Femur (tissue), 1 donor: ENCODE measurements around the gene TICAM2.

Experiments
- DNase-seq: peaks from one replicate; pipeline ENCODE4 v3.0.0-alpha.2; 2017

TICAM2 gene

DNA sequence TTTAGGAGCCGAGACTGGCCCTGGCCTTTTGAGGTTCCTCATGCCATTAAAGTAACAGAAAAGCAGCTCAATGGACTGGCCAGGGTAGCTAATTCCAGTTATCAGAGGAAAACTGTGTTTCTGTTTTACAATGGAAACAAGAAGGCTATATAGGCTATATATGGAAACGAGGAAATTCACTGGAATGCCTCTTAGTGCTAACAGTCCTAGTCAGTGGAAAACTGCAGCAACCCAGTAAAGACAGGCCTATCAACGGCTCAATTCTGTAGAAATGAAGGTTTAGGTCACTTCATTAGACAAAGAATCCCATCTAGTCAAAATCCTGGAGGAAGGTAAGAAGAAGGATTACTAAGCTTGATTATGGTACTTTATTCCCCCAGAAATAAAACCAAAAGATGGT is 3.2 kb upstream of the TICAM2 start:
- DNase-seq = no peak

DNA sequence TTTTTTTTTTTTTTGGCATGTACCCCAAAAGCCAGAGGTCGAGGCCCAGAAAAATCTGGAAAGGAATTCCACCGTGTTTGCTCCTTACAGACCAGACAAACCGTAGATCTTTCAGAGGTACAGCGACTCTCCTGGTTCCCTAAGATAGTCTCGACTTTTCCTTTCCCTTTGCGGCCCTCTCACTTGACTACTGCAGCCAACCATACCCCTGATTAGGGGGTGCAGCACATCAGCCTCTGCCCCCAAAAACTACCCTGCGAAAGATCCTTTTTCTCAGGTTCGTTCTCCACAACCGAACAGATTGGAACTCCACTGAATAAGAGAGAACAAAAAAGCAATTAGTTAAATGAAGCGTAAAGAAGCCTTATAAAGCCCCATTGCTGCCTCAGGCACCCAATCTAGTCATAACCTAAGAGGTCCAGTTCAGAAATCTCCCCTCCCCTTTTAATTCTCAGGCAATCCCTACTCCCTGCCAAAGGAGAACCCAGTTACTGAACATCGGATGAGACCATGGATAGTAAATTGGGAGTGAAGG is 379 bp upstream of the TICAM2 start:
- no peak for DNase-seq

DNA sequence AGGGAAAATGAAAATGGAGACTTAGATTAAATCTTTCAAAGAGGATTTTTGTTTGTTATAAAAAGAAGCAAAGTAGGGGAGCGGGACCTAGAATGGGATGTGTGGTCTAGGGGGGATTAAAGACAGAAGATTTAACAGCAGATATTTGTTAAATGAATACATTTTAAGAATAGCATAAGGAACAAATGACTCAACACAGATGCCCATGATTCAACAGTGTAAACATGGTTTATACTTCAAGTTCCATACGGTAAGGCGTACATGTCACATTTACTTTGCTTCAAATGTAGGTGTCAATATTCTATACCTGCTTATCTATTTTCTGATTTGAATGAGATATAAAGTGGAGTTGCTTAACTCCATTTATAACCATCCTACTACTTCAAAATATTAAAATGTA is 1.5 kb downstream of the TICAM2 start:
- DNase-seq = no peak

DNA sequence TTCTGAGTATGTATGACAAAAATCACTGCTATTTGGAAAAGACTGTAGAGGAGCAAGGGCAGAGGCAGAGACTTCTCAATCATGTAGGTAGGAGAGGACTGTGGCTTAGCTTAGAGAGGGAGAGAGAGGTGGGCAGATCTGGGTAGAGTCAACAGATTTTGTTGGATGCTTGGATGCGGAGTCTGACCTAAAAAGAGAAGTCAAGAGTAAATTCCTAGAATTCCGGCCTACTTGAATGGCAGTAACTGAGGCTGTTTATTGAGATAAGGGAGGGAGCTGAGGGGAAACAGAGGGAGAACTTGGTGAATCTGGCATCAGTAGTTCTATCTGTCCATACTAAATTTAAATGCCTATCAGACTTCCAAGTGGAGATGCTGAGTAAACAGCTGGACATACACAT is 2.4 kb downstream of the TICAM2 start:
- no peak for DNase-seq

DNA sequence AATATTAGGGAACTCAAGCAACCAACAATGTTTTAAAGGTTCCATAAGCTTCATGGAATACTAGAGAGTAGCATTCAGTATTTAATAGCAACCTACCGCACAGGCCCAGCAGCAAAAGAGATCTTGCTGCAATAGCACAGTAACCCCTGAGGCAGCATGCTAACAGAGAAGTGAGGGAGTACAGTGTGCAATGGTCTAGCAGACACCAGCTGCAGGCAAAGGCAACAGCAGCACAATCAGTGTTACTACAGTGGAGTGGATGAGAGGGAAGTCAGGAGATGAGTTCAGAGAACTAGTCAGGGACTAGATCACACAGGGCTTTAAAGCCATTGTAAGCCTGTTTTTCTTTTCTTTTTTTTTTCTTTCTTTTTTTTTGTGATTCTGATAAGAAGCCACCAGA is 2.8 kb downstream of the TICAM2 start:
- peak; percentile 22 for DNase-seq

DNA sequence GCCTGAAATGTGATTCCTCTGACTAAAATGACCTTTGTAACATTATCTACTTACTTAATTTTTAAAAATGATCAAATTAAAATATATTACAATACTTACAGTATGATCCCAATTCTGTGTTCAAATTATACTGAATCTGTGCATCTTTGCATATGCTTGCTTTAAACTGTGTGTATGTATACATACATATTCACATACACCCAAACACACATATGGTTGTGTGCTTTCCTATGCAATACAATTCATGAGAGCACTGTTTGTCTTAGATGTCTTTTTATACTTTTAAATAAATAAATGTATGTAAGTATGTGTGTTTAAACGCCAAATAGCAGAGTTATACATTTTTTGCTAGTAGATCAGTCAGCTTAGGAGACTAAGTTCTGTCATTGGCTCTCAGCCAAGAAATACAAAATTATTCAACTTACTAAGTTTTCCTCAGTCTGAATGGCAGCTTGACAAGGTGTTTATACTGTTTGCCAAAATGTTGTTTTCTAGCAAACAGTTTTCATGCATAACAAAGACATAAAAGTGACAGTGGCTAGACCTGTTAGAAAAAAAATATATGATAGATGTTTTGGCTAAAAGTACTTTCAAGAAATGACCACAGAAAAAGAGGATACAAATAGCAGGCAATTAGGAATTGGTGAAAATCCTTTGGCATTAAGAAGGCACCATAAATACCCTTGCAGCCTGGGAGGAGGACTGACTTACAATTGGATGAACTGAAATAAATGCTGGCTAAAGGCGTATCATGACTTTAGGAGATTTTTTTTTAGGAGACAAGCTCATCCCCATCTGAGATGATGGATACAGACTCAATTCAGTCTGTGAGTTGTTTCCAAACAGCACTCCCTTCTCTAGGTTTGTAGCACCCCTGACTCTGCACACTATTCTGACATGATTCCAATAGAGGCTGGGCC is 7.9 kb downstream of the TICAM2 start:
- no peak for DNase-seq

DNA sequence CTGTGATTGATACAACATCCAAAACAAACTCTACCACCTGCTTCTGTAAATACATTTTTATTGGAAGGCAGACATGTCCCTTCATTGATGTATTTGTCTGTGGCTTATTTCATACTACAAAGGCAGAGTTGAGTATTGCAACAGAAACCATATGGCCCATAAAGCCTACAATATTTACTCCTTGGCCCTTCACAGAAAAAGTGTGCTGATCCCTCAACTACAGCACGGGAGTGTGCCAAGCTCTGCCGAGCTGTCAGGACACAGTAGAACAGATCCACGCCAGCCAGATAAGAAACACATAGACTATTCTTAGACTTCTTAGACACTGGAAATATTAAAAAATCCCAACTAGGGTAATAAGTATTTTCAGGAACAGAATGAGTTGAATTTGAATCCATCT is 13.2 kb downstream of the TICAM2 start:
- DNase-seq = no peak

DNA sequence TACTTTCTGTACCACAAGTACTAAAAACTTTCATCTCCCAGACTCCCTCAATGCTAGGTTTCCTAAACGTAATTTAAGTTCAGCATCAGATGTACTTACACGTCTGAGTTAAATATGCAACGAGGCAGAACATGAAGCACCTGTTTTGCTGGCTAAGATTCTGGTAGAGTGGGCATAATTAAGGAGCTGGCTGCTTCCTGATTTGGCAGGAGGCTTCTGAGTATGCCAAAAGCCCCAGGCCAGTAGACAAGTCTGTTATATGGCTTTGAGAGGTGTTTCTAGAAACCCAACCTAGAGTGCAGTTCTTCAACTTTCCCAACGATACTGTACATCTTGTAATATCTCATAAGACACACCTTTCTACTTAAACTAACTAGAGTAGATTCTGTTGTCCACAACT is 13.6 kb downstream of the TICAM2 start:
- DNase-seq = no peak

DNA sequence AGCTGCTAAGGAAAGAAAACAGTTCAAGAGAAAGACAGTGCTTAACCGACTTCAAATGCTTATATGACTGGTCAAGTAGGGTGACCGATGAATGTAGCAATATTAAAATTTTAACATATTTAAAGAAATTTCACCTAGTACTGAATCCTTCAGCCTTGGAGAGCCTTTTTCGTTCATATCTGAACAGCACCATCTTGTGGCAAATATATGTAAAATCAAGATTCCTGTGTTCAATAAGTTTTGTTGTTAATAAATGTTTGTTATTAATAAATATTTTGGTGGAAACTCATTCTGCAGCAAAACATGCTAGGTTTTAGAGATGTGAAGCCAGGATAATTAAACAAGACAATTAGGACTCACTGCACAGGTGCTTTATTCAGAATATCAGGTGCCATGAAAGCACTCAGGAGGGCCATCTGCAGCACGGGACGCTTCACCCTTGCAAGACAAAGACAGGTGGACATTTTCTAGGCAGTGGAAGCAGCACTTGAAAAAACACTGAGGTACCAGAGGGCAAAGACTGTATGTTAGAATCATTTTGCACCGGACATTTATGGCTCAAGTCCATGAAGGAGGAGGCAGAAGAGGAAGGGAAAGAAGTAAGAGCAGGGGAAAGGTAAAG is 15.6 kb downstream of the TICAM2 start:
- no peak for DNase-seq

DNA sequence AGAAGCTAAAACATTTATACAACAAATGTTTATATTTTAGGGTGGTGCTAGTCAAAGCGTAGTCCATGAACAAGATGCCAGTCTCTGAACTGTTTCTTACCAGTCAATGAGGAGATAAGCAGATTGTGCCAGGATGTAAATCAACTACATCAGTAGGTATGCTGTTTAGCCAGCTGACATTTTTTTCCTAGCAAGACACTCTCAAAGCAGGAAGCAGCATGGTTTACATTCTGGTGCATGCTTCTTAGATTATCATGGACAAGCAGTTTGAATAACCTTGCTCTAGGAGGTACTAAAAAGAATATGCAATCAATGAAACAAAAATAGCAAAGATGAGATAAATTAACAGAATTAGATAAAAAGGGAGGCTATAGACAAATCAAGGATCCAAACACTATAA is 17.0 kb downstream of the TICAM2 start:
- no peak for DNase-seq

DNA sequence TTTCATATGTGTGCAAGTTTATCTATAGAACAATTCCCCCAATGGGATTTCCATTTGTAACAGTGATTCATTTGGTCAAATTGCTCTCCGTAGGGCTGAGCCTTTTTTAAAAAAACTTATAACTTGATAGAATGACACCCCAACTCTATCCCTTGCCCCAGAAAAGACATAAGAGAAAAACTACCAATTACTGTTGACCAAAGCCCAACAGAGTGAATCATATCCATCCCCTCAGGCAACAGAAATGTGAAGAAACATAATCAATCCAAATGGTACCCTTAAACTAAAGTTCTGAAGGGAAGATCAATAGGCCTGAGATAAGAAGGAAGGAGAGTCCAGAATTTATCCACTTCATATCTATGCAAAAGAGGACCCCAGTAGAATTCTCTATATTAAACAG is 17.8 kb downstream of the TICAM2 start:
- DNase-seq = no peak

DNA sequence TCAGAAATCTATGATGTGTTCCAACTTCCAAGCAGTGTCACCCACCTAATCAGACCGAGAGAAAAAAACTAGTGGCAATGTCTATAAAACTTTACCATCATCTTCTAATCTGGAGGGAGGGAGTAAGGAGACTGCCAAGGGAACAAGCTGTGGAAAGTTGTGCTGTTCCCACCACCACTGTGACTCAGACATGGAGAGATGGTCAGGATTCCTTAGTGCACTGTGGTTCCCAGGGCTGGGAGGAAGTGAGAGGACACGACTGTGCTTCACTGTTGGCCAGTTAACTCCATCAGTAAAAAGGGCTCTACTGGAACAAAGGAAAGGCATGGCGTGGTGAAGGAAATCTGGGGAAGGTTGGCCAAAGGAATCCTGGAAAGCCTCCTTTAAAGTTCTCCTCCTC is 18.8 kb downstream of the TICAM2 start:
- no peak for DNase-seq

DNA sequence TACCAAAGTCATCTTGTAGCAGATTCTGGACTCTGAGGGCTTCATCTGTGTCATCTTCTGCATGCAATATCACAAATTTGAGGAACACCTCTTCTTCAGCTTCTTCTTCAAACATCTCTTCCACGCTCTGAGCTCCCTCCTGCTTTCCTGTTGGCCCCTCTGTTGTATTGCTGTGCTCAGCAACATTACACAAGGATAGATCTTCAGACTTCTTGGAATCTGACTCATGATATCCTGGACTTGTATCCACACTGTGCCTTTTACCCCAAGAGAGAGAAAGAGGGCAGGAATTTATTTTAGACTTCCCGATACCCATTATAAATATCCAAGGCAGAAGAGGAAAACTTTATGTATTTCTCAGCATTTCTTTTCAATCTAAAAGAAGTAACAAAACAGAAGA is 21.3 kb downstream of the TICAM2 start:
- no peak for DNase-seq

DNA sequence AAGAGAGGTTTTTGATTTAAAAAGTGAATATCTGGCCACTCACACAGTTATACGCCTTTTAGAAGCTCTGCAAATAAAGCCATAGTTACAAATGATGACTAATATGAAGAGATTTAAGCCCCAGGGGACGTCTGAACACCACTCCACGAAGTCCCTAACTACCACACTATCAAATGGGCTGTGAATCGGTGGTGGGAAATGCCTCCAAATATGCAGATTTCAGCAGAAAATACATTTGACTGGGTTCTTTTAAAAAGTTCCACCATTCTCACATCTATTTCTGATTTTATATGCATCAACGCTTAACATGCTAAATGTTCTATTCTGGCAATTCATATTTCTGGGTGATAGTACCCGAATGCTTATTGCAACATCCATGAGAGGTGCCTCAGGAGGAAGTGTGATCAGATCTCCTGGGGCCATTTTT is 22.5 kb downstream of the TICAM2 start:
- no peak for DNase-seq

DNA sequence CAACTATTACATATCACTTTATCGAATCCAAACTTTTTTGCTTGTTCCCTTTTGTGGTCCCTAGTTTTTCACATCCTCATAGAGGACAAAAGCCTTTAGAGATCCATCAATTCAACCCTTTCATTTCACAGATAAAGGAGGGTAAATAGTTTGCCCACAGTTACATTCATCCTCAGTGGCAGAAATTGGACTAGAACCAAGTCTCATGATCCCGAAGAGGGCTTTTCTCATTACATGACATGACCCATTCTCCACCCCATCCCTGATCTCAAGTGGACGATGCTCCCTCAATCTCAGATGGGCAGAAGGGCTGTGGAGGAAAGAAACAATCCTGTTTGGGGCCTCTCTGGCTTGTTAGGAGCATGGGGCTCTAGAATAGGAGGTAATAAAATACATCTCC is 23.1 kb downstream of the TICAM2 start:
- no peak for DNase-seq

DNA sequence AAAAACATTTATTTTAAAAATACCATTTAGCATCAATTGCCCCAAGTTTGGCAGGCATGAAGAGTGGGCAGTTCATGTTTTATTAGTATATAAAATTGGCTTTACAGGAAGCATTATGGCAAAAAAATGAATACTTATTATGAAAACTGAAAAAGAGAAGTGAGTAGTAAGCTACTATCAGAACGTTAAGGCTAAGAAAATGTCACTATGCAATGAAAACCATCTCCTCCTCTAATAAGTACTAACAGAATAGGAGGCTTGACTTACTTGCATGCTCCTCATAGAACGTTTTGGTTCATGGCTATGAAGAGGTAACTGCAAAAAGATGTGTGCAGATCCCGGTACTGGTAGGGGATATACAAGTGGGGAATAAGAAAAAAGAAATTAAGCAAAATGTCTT is 23.6 kb downstream of the TICAM2 start:
- DNase-seq = no peak

DNA sequence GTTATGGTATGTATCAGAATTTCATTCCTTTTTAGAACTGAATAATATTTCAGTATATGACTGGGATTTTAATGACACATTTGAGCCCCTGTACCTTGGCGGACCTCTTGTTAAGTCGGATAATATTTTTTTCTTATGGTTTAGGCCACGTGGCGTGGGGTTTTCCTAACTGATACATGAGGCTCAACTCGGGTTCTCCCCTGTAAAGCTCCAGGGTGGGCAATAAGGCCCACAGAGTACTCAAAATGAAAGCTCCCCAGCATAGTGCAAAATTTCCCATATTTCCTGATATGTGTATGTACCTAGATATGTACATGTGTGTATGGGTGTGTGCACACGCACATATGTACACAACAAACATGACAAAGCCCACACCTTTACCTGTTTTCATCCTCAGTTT is 24.5 kb downstream of the TICAM2 start:
- no peak for DNase-seq

DNA sequence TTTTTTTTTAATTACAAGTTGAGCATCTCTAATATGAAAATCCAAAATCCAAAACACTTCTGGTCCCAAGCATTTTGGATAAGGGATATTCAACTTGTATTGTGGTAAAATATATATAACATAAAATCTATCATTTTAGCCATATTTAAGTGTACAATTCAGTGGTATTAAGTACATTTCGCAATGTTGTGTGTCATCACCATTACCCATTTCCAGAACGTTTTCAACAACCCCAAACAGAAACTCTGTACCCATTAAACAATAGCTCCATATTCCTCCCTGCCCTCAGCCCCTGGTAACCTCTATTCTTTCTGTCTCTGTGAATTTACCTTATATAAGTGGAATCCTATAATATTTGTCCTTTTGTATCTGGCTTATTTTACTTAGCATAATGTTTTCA is 24.9 kb downstream of the TICAM2 start:
- no peak for DNase-seq

DNA sequence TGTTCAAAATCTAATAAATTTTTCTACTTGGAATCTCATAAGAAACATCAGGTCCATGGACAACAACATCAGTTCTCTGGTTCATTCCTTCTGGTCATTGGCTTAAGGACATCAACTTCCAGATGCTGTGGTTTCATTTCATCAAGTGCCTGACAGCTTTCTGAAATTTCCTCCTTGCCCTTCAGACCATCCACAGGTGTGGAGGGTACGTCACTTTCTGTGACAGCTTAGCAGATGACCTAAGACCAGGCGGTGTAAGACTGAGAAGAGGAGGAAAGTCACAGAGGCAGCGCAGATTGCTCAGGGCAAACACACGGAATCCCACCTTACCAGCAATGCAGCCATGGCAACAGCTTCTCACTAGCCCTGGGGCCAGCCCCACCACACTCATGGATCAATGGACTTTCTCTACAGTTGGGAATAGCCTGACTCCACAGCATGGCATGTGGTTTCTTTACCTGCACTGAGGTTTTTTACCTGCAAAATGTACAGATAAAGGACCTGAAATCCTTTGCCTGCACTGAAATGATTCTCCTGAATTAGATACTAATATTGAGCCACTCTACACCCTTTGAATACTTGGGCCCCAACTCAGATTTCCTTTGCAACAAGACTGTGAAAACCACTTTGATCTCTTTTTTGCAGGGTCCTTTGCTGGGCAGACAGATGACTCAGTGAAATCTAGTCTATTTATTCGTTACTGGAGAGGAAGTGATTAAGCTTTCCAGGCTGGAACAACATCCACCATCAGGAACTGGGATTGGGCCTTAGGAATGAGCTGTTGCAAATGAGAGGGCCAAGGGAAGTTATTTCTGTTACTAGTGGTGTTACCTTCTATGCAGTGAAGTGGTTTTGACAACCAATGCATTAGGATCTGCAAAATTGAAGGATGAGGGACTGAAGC is 26.9 kb downstream of the TICAM2 start:
- DNase-seq = no peak

DNA sequence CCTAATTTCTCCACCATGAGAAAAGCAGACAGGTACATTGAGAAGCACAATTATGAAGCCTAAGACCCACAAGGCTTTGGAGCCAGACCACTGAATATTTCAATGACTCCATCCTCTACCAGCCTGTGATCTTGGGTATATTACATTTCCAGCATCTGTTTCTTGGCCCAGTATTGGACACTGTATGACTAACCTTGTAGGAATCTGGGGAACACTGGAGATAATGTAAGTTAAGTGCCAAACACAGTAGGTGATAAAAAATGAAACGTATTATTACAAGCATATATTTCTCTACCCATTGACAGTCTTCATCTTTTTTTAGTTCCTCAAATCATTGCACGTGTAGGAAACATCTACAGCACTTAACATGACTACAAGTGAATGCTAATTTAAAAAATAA is 29.1 kb downstream of the TICAM2 start:
- no peak for DNase-seq

DNA sequence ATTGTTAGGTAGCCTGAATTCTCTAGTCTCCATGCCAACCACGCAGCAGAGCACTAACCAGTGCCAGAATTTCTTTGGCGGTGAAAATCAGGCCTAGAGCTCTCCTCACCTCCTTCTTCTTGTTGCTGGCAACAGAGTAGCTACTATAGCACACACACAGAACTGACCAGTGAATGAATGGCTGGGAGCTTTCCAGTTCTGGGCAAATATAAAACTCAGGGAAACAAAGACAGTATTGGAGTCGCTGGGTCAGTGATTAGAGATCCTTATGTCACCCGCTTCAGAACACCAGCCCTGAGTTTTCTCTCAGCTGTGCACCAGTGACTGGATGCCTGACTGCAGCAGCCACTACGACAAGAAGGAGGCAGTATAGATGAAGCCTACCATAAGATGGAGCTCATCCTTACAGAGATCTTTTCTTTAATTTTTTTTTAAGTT is 30.8 kb downstream of the TICAM2 start:
- peak; percentile 23 for DNase-seq

DNA sequence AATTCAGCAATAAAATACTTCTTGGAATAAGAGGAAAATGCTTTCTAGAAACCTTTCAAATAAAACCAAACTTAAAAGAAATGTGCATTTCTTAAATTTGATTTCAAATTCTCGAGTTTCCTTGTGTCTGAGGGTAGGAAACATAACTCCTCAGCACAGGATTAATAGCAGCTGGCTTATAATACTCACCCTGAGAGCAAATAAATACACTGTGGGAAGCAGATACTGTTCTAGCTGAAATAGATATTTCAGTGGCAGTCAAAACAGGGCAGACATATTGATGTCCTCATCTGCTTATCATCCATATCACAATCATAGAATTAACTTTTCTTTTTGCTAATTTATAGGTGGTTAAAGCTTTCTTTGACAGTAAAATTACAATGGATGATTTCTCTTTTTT is 33.6 kb downstream of the TICAM2 start:
- no peak for DNase-seq

DNA sequence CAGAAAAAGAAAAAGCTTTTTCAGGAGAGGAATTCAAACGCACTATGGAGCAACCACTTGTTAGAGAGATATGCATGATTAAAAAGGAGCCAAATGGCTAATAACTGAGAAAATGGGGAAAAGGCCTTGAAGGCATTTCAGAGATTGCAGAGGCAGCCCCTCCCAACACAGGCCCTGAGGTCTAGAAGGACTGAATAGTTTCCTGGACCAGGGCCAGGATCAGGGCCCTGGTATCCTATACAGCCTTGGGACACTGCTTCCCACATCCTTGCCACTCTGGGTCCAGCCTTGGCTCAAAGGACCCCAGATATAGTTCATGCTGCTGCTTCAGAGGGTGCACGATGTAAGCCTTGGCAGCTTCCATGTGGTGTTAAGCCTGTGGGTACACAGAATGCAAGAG is 37.0 kb downstream of the TICAM2 start:
- no peak for DNase-seq
